Kidney (tissue), 14 donors: ENCODE data around the gene MPEG1. TPM values are rescaled to one million over a fixed set of nuclear protein-coding genes. Genes with fewer than 3 reads are reported as not detected.

ENCODE experiments used
- DNase-seq, 5 donors: peaks; one replicate each; pipeline ENCODE4 v3.0.0-alpha.2; 2013 to 2020
- FAIRE-seq: peaks from 2 replicates; lab custom pipeline; 2012; peaks lifted over from hg19 to GRCh38; lab: Jason Lieb, UNC
- H3K27ac ChIP-seq, 2 donors: one replicate each; pipeline ENCODE4 v1.7.0; 2013; ENCODE audit warnings: low read depth in 2 of 2, low read length in 2 of 2, inconsistent platforms in 1 of 2
- H3K27me3 ChIP-seq: one replicate; pipeline ENCODE4 v1.7.1; 2013; ENCODE audit warnings: low read length, inconsistent platforms; ENCODE audit not compliant: control insufficient read depth, insufficient read depth
- H3K36me3 ChIP-seq, 3 donors: one replicate each; pipeline versions ENCODE4 v1.7.0 to v1.7.1; 2013; ENCODE audit warnings: low read length in 3 of 3, control low read depth in 1 of 3, inconsistent platforms in 1 of 3; ENCODE audit not compliant: insufficient read depth in 3 of 3, control insufficient read depth in 2 of 3
- H3K4me1 ChIP-seq, 3 donors: one replicate each; pipeline versions ENCODE4 v1.7.0 to v1.7.1; 2013; ENCODE audit warnings: low read length in 3 of 3, inconsistent platforms in 1 of 3, low read depth in 1 of 3; ENCODE audit not compliant: control insufficient read depth in 2 of 3, insufficient read depth in 2 of 3
- H3K4me3 ChIP-seq, 3 donors: one replicate each; pipeline versions ENCODE4 v1.7.0 to v1.8.1; 2013; ENCODE audit warnings: low read length in 3 of 3, control low read depth in 1 of 3, inconsistent platforms in 1 of 3
- H3K9ac ChIP-seq, 3 donors: one replicate each; pipeline versions ENCODE4 v1.7.0 to v1.7.1; 2013; ENCODE audit warnings: low read length in 3 of 3, control low read depth in 1 of 3, inconsistent platforms in 1 of 3
- H3K9me3 ChIP-seq, 3 donors: one replicate each; pipeline versions ENCODE4 v1.7.0 to v1.7.1; 2013; ENCODE audit warnings: low read length in 3 of 3, control low read depth in 1 of 3, inconsistent platforms in 1 of 3; ENCODE audit not compliant: control insufficient read depth in 2 of 3, insufficient read depth in 1 of 3
- intact Hi-C: fragments of 100-400 bp; cut with DNase I; formaldehyde crosslinking; loops from one replicate; pipeline ENCODE4 v1.11.1; 2022
- polyA plus RNA-seq: library from polyadenylated mRNA; stranded (reverse); fragments of 350-450 nt; fragmentation: Illumina TruSeq; extraction: RNeasy Lipid Tissue Mini Kit (QIAGEN cat#74804); gene quantifications from one replicate; pipeline ENCODE4 v1.2.3, GENCODE V29; 2014; ENCODE audit warnings: low read depth, low replicate concordance; ENCODE audit not compliant: insufficient read depth
- total RNA-seq: library from RNA; stranded (reverse); fragmentation: NEBNext Ultra II Directional; extraction: Animal tissue kit (Norgen Biotek cat#: 25700); gene quantifications from one replicate; pipeline ENCODE4 v1.2.1, GENCODE V29; 2021
- TF ChIP-seq, protein P1 (sequence below): IDR thresholded peaks from 3 replicates; pipeline ENCODE4 v1.5.1; 2012; ENCODE audit warnings: mild to moderate bottlenecking, moderate library complexity, borderline replicate concordance; ENCODE audit not compliant: insufficient read depth; ENCODE audit errors: extremely low read depth
- donor health status: control.
- donor health status: control.
- donor health status: control.
- donor health status: control.
- donor health status: control.
- donor health status: DM: yes; HTN: yes; CAD: no.
- donor health status: Normal renal cell carcinoma (clear cell type).

The MPEG1 gene
- total and polyA plus RNA-seq, 2 donors from 2014 or later: 2.6 to 33.1 TPM

GRCh38 chr11:59172345-59173079, 40.2 kb downstream of the MPEG1 start:
- TF ChIP-seq, protein P1, sequence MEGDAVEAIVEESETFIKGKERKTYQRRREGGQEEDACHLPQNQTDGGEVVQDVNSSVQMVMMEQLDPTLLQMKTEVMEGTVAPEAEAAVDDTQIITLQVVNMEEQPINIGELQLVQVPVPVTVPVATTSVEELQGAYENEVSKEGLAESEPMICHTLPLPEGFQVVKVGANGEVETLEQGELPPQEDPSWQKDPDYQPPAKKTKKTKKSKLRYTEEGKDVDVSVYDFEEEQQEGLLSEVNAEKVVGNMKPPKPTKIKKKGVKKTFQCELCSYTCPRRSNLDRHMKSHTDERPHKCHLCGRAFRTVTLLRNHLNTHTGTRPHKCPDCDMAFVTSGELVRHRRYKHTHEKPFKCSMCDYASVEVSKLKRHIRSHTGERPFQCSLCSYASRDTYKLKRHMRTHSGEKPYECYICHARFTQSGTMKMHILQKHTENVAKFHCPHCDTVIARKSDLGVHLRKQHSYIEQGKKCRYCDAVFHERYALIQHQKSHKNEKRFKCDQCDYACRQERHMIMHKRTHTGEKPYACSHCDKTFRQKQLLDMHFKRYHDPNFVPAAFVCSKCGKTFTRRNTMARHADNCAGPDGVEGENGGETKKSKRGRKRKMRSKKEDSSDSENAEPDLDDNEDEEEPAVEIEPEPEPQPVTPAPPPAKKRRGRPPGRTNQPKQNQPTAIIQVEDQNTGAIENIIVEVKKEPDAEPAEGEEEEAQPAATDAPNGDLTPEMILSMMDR: no peak
- no peak for FAIRE-seq
- peaks cover 6 to 24% (median 8%) of the 10 kb centered on the region in 3 donors for H3K4me1 ChIP-seq
- intact Hi-C loops: loop anchor here (5.0 kb wide), 2 partner anchors 35 to 115 kb away; no protein-coding TSS in a partner anchor
- H3K27ac ChIP-seq: peak overlapping the region; percentile 68 to 81
- DNase-seq: peak; percentile 54 to 86 (median 60)
- peak overlapping the region; percentile 28 to 67 (median 57) for H3K9ac ChIP-seq
- peak overlapping the region; percentile 73 to 86 (median 77) for H3K4me3 ChIP-seq
- H3K36me3 ChIP-seq: no peaks in the 10 kb centered on the region
- H3K27me3 ChIP-seq: no peaks in the 10 kb centered on the region
- H3K9me3 ChIP-seq: no peaks in the 10 kb centered on the region

DNA sequence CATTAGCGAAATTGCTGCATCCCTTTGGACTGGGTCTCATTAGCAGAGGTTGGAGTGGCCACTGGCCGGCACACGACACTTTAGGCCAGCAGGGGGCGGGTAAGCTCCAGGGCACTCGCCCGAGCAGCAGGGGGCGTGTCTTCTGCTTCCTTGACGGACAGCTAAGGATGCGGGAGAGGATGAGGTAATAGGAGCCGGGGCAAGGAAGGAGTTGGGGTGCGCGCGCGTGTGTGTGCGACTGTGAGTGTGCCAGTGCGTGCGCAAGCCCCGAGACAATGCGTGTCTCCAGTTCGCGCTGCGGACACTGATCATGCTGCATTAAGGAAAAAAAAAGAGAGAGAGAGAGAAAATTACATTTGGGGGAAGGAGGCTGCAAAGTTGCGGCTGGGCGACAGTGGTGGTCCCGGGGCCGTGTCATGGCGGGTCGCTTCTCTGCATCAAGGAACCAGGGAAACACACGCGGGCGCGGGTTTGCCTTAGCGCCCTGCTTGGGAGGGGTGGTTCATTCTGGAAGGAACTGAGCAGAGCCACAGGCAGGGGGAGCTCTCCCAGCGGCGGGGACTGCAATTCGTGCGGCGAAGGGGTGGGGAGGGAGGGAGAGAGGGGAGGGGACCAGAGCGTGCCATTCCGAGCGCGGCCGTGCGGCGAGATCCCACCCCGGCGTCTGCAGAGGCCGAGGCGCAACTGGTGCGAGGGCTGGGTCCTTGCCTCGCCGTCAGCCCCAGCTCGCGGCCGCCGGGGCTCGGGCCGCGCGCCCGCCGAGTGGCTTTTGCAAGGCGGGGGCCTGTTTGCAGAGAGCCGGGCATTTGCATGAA, 41.0 kb downstream of the MPEG1 start, which contains the start of gene DTX4:
Gene DTX4, plus strand, starts transcription at position 625 of the 815 bp plus-strand sequence. CDS start 464 bp downstream, outside the sequence.
- peak within 1 kb of the TSS; percentile 76 to 81 for H3K27ac ChIP-seq
- DNase-seq (peak; percentile 94 to 96 (median 96)), FAIRE-seq (no peak)
- H3K27me3 ChIP-seq: no peaks in the 10 kb centered on the region
- intact Hi-C loops: loop anchor here (5.0 kb wide), 2 partner anchors 36 to 116 kb away; no protein-coding TSS in a partner anchor
- H3K4me1 ChIP-seq: peaks cover 6 to 21% (median 8%) of the 10 kb centered on the region in 3 donors
- H3K9ac ChIP-seq: peak within 1 kb of the TSS; percentile 28 to 67 (median 57)
- H3K4me3 ChIP-seq: peak within 1 kb of the TSS; percentile 73 to 86 (median 77)
- H3K9me3 ChIP-seq: no peaks in the 10 kb centered on the region
- no peaks in the 10 kb centered on the region for H3K36me3 ChIP-seq
- TF ChIP-seq, protein P1: peak; percentile 99

DNA sequence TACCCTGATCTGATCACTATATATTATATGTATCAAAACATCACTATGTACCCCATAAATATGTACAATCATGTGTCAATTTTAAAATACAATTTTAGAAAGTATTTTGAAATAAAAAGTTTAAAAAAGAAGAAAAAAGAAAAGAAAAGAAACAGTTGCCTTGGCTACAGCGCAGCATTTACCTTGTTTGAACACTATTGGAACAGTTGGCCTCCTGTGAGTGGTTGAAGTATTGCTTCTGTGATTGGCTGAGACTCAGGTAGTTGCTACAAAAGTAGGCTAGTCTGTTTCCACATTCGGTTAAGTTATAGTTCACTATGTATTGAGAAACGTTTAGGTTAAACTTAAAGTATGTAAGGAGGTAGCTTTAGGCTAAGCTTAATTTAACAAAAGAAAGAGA, 48.7 kb downstream of the MPEG1 start:
- no peaks in the 10 kb centered on the region for H3K9me3 ChIP-seq
- no peaks in the 10 kb centered on the region for H3K27me3 ChIP-seq
- FAIRE-seq: no peak
- DNase-seq: no peak
- no peaks in the 10 kb centered on the region for H3K36me3 ChIP-seq
- no peak overlapping the region for H3K27ac ChIP-seq
- intact Hi-C loops: no loop called here
- TF ChIP-seq, protein P1: no peak
- no peaks in the 10 kb centered on the region for H3K4me1 ChIP-seq
- no peak overlapping the region for H3K9ac ChIP-seq
- H3K4me3 ChIP-seq: no peak overlapping the region

Other genes with a start within 250 kb of the MPEG1 start
- gene GLYATL1B, start 126.6 kb downstream of the MPEG1 start, total RNA-seq: not detected
- gene GLYATL1B, start 126.6 kb downstream of the MPEG1 start, polyA plus RNA-seq: not detected
- gene FAM111B, start 105.7 kb downstream of the MPEG1 start, total RNA-seq: 2.2 TPM
- 0.17 TPM for gene FAM111B, start 105.7 kb downstream of the MPEG1 start, polyA plus RNA-seq
- gene FAM111A, start 70.1 kb downstream of the MPEG1 start, total RNA-seq: 42.2 TPM
- 14.2 TPM for gene FAM111A, start 70.1 kb downstream of the MPEG1 start, polyA plus RNA-seq
- 21.8 TPM for gene DTX4, start 40.8 kb downstream of the MPEG1 start, total RNA-seq
- 7.2 TPM for gene DTX4, start 40.8 kb downstream of the MPEG1 start, polyA plus RNA-seq
- not detected for gene OR5AN1, start 146.0 kb upstream of the MPEG1 start, total RNA-seq
- not detected for gene OR5AN1, start 146.0 kb upstream of the MPEG1 start, polyA plus RNA-seq
- gene OR5A2, start 213.5 kb upstream of the MPEG1 start, total RNA-seq: not detected
- not detected for gene OR5A2, start 213.5 kb upstream of the MPEG1 start, polyA plus RNA-seq
- gene OR5A1, start 223.5 kb upstream of the MPEG1 start, total RNA-seq: not detected
- not detected for gene OR5A1, start 223.5 kb upstream of the MPEG1 start, polyA plus RNA-seq
- not detected for gene OR4D6, start 244.0 kb upstream of the MPEG1 start, total RNA-seq
- not detected for gene OR4D6, start 244.0 kb upstream of the MPEG1 start, polyA plus RNA-seq